Adipose tissue (tissue), 3 donors: ENCODE results near the gene APBA1. TPM values are rescaled to one million over a fixed set of nuclear protein-coding genes. Genes with fewer than 3 reads are reported as not detected.
"Not testable (repeated sequence)": the region's sequence is repeated elsewhere in the genome, so short reads cannot be mapped to it uniquely, and the experiment has no call there.

Experiments used
- H3K27ac ChIP-seq: one replicate; pipeline ENCODE4 v1.5.1; 2013; ENCODE audit warnings: low read depth, low read length
- WGBS, 3 donors: extraction: QIAGEN DNeasy Blood & Tissue Kit; methylation state at CpG; one replicate each; pipeline ENCODE4 v1.1.7; 2013; 5-methylcytosine and 5-hydroxymethylcytosine counted together
- polyA plus RNA-seq, 3 donors: library from polyadenylated mRNA; stranded (reverse); fragments of 200-250 nt; gene quantifications; one replicate each; pipeline ENCODE4 v1.2.3, GENCODE V29; 2013
- donor health status: healthy with polysubstance abuse.
- donor health status: Bipolar disorder and iron deficiency.
- donor health status: healthy.

Gene APBA1
- polyA plus RNA-seq, 3 donors, result 1.6 to 1.8 (median 1.7) TPM

DNA sequence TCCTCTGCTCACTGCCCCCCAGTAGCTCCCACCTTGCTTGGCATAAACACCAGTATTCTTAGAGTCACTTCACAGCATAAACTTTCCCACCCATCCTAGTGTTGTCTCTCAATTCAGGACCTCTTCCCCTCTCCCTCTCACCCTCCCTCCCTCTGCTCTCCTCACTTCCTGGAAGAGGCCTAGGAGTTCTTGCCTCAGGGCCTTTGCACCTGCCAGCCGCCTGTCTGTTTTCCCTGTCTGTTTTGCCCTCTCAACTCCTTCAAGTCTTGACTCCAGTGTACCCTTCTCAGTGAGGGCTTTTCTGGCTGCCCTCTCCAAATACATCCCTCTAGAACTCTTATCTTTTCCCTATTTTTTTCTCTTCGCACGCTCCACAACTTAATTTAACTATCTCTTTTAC, 260.9 kb downstream of the APBA1 start:
- no peak overlapping the region for H3K27ac ChIP-seq
- 96 to 97% (median 96%) methylated on average over 3 of the region's 3 CpGs for WGBS, 3 donors

- 83 to 87% (median 86%) methylated on average over 6 of the region's 6 CpGs for WGBS, 3 donors
- not testable (repeated sequence) for H3K27ac ChIP-seq
These were observed 262.2 kb downstream of the APBA1 start for GRCh38 chr9:69409936-69410335.

GRCh38 chr9:69400470-69400869, 271.7 kb downstream of the APBA1 start:
- 83 to 96% (median 89%) methylated on average over 1 of the region's 1 CpG for WGBS, 3 donors

GRCh38 chr9:69397384-69398214, 274.6 kb downstream of the APBA1 start:
- H3K27ac ChIP-seq, result no peak overlapping the region
- WGBS, 3 donors, result 62 to 73% (median 62%) methylated on average over 12 of the region's 12 CpGs

More at GRCh38 chr9:69400470-69400869, 271.7 kb downstream of the APBA1 start:
- H3K27ac ChIP-seq, result no peak overlapping the region

DNA sequence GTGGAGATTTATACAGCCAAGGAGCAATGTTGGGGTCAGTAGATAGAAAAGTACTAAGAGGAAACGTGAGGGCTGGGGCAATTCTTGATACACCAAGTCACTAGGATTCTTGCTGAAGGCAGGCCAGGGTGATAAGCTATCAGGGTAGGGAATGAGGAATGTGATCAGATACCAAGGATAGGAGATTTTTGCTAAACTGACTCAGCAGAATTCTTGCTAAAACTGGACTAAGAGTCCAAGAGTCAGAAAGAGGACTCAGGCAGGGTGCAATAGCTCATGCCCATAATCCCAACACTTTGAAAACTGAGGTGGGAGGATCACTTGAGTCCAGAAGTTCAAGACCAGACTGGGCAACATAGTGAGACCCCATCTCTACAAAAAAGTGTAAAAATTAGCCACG, 275.4 kb downstream of the APBA1 start:
- no peak overlapping the region for H3K27ac ChIP-seq
- WGBS, 3 donors, result 69 to 91% (median 84%) methylated on average over 2 of the region's 2 CpGs

DNA sequence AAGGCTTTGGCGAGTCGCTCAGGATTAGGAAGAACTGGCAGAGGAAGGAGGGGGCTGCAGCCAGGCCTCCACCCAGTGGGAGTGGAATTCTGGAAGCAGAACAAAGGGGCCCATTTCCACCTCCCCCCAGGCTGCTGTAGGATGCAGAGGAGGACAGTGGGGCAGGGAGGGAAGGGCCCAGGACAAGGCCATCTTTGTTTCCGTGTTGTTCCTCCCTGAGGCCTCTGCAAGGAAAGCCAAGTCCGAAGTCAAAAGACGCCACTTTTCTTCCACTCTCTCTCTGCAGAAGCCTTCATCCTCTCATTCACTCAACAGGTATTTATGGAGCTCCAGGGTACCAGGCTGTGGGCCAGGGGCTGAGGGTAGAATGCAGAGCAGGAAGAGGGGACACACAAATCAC, 276.5 kb downstream of the APBA1 start:
- no peak overlapping the region for H3K27ac ChIP-seq
- WGBS, 3 donors, result 90 to 94% (median 93%) methylated on average over 5 of the region's 5 CpGs

GRCh38 chr9:69393425-69393824, 278.7 kb downstream of the APBA1 start:
- WGBS, 3 donors, result 93 to 97% (median 95%) methylated on average over 6 of the region's 6 CpGs
- no peak overlapping the region for H3K27ac ChIP-seq

DNA sequence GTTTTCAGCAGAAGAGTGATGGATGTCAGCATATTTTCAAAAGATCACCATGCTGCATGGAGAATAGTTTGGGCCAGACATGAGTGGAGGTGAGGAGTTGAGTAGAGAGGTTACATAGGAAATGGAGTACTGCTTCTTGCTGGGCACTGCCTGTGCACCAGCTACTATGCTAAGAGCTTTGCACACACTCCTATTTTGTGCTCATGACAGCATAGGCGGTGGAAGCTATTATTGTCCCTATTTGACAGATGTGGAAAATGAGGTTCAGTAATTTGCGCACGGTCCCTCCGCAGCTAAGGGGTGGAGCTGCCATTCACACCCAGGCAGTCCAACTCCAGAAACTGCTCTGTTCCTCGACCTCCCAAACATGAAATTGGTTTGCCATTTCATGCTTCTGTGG, 279.3 kb downstream of the APBA1 start:
- WGBS, 3 donors, result 87 to 94% (median 92%) methylated on average over 5 of the region's 5 CpGs
- no peak overlapping the region for H3K27ac ChIP-seq

- WGBS, 3 donors, result 38 to 47% (median 47%) methylated on average over 7 of the region's 7 CpGs
- no peak overlapping the region for H3K27ac ChIP-seq
These were observed 280.2 kb downstream of the APBA1 start for GRCh38 chr9:69391946-69392345.

DNA sequence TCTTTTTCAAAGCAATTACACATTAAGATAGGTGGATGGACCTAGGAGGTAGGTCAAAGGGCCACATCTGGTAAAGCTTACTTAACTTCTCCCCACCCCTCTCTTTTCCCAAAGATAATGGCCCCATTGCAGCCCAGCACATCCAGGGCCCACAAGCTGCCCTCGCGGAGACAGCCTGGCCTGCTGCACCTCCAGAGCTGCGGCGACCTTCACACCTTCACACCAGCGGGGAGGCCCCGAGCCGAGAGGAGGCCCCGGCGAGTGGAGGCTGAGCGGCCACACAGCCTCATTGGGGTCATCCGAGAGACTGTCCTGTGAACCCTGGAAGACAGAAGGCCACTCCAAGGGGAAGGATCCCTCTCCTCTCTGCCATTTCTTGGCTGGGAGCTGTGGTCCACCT, 280.7 kb downstream of the APBA1 start:
- no peak overlapping the region for H3K27ac ChIP-seq
- 94 to 97% (median 96%) methylated on average over 11 of the region's 11 CpGs for WGBS, 3 donors

DNA sequence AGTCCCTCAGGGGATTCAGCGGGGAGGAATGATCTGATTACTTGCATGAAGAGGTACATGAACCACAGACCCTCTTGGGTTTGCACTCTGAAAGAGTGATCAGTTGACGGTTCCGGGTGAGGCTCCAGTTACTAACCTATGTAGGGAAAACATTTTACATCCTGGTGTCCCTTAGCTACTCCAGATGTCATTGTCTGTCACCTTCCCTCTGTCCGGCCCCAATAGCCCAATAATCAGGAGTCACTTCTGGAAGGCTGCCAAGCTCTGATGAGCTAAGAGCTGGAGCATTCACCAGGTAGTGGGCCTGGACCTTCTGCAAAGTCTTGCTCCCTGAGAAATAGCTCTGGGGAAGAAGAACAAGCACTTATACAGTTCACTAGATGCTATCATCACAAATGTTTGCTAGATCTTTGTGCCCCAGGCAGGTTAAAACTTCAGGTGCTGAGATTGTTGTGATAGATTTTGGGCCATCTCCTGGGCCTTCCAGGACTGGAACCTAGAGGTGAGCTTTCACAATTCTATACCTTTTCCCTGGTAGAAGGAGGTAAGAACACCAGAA, 282.7 kb downstream of the APBA1 start:
- H3K27ac ChIP-seq, result no peak overlapping the region
- 83 to 96% (median 95%) methylated on average over 4 of the region's 4 CpGs for WGBS, 3 donors

- H3K27ac ChIP-seq, result no peak overlapping the region
- 51 to 87% (median 86%) methylated on average over 3 of the region's 3 CpGs for WGBS, 3 donors
These were observed 283.6 kb downstream of the APBA1 start for GRCh38 chr9:69388596-69388995.

GRCh38 chr9:69386651-69387050, 285.5 kb downstream of the APBA1 start:
- 62 to 81% (median 74%) methylated on average over 4 of the region's 4 CpGs for WGBS, 3 donors
- H3K27ac ChIP-seq, result no peak overlapping the region

- 48 to 58% (median 53%) methylated on average over 6 of the region's 6 CpGs for WGBS, 3 donors
- no peak overlapping the region for H3K27ac ChIP-seq
These were observed 286.6 kb downstream of the APBA1 start for GRCh38 chr9:69385581-69386033.

GRCh38 chr9:69382135-69382534, 290.0 kb downstream of the APBA1 start:
- H3K27ac ChIP-seq, result no peak overlapping the region
- 62 to 72% (median 67%) methylated on average over 4 of the region's 4 CpGs for WGBS, 3 donors

DNA sequence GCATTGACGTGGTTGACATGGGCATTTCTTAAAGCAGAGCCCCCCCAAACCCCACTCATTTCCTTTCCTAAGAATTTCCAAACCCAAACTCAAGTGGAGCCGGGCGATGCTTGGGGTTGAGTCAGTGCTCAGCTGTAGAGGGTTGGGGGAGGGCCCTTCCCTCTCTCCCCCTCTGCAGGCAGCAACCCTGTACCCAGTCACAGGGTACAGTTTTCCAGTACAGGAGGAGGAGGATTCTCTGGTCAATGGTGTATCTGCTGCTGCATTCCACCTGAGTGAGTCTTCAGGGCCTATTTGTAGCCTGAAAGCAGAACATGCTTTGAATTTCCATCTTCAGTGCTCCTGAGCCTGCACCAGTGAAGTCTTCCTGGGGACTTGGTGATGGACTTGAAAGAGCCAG, 291.4 kb downstream of the APBA1 start:
- H3K27ac ChIP-seq, result no peak overlapping the region
- 89 to 96% (median 94%) methylated on average over 3 of the region's 3 CpGs for WGBS, 3 donors

DNA sequence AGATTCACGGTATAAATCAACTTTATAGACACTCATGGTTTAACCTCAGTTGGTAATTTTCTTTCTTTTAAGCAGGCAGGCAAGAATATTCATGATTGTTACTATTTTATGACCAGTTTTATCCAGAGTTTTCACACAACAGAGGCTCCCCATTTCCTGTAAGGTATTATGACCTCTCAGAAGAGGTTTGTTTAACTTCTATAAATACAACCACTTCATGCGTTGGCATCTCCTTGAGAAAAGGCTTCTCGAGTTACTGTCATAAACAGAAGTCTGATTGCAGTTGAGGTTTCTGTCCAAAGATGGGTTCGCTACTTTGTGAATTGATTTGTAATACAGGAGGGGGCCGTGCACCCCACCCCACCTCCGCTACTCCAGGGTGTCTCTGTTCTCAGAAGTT, 291.9 kb downstream of the APBA1 start:
- WGBS, 3 donors, result 89 to 94% (median 92%) methylated on average over 6 of the region's 6 CpGs
- H3K27ac ChIP-seq, result no peak overlapping the region

DNA sequence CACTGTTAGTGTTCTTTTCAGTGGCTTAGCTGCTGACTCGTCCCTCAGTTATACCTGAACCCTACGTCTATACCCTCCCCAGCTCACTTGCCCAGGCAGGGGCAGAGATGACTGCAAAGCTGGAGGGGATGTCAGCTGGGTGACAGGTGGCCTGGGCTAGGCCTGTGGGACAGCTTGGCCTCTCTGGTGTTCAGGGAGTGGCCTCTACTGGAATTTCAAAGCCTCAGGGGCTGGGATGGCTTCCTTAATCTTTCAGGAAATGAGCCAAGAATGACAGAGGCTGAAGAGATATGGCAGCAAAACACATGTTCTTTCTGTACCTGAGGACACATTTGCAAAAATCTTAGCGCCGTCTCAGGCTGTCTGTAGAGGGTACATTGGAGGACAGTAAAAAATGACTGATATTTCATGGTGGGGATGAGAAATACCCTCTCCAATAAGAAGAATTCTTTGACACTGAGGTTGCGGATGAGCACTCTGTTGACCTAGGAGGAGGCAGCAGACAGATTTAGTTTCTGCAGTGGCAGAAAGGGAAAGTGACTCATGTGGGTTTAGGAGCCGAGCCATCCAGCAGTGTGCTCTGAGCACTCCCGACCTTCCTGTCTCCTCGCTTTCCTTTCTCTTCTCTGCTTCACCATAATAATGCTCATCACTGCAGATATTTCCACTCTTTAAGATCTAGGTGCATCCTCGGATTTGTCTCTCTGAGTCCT, 292.7 kb downstream of the APBA1 start:
- WGBS, 3 donors, result 68 to 89% (median 76%) methylated on average over 9 of the region's 9 CpGs
- no peak overlapping the region for H3K27ac ChIP-seq

- no peak overlapping the region for H3K27ac ChIP-seq
- WGBS, 3 donors, result 50 to 83% (median 77%) methylated on average over 2 of the region's 2 CpGs
These were observed 294.2 kb downstream of the APBA1 start for GRCh38 chr9:69377981-69378380.
